Measurements from ENCODE around the gene MADD.

The MADD gene

DNA sequence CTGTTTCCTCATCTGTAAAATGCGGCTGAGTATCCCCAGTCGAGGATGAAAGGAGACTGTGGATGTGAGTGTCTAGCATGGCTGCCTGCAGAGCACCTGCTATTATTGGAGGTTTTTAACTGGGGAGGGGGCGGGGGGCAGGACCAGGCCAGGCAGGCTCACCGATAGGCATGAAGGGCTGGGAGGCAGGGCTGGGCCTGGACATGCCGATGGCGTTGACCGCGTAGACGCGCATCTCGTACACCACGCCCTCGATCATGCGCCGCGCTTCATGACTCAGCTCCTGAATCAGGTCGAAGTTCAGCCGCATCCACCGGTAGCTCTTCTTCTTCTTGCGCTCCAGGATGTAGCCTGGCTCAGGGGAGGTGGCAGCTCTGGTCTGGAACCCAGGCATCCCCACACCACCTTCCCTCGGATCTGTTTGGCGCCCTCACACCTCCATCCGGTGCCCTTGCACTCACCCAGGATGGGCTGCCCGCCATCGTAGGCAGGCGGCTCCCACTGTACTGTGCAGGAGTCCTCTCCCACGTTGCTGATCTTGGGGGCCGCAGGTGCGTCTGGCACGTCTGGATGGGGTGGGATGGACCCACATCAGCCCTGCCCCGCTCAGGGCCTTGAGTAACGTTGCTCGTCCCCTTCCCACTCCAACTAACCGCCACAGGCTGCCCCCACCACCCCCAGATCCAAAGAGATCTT, 67.4 kb downstream of the MADD start:
- Histone ChIP-seq H3K4me2 (no peak overlapping the region; the same call in 1 of the 2 replicates), H3K27me3 (no peaks in the 10 kb centered on the region), H3K9me3 (no peaks in the 10 kb centered on the region), H3K9ac (no peak overlapping the region), H3K27ac (no peak overlapping the region), H3K36me3 (no peaks in the 10 kb centered on the region), H3K4me1 (peaks cover 7% of the 10 kb centered on the region), H4K20me1 (no peaks in the 10 kb centered on the region), H3K4me3 (no peak overlapping the region)
- no peak for TF ChIP-seq Cebpa-rat (IDR thresholded peaks at IDR 0.05)

DNA sequence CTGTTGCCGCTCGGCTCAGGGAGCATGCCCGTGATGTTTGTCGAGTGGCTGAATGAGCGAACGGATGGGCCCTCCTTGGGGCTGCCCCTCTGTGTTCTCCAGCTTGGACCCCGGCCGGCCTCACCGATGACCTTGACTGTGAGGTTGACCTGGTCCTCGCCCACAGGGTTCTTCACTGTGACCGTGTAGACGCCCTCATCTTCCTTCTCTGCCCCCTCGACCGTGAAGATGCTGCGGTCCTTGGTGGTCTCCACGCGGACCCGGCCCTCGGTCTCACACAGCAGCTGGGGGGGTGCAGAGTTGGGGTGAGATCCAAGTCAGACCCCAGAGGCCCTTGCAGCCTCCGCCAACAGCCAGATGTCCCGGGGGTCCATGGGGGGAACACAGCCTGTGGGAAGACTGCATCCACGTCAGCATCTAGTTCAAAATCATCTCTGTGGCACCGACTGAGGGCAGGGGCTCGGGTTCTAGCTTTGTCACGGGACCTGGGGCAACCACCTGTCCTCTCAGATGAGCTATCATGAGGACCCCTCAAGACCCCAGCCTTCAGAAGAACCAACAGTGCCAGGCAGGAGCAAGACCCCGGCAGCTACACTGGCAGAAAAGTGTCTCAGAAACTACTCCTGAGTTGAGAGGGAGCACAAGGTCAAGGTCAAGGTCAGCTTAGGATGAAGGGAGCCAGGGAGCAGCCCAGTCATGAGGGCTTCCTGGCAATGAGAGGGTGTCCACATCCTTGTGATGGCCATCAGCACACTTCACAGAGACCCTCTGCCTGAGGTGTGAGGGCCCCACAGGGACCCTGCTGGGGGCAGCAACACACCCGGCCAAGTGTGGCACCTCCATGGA, 68.7 kb downstream of the MADD start:
- Histone ChIP-seq H3K9me3 (no peaks in the 10 kb centered on the region), H3K27me3 (no peaks in the 10 kb centered on the region), H4K20me1 (no peaks in the 10 kb centered on the region), H3K4me1 (peaks cover 7% of the 10 kb centered on the region), H3K36me3 (no peaks in the 10 kb centered on the region), H3K4me3 (no peak overlapping the region), H3K9ac (no peak overlapping the region), H3K4me2 (no peak overlapping the region), H3K27ac (no peak overlapping the region)
- no peak for TF ChIP-seq Cebpa-rat (IDR thresholded peaks at IDR 0.05)

DNA sequence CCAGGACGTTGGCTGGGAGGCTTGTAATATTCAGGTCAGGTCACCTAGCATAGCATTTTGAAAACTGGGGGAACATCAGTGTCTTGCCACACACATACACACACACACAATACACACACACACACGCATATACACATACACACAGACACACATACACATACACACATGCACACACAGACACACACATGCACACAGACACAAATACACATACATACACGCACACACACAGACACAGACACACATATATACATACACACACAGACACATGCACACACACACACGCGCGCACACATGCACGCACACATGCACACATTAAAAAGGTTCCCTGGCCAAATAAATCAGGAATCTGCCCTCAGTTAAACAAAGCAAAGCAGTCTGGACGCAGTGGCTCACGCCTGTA, 70.1 kb downstream of the MADD start:
- no peaks in the 10 kb centered on the region for H3K9me3 ChIP-seq
- H3K4me1 ChIP-seq: peaks cover 7% of the 10 kb centered on the region
- no peak overlapping the region for H3K27ac ChIP-seq
- H3K36me3 ChIP-seq: no peaks in the 10 kb centered on the region
- H3K9ac ChIP-seq: no peak overlapping the region
- H3K4me3 ChIP-seq: no peak overlapping the region
- no peaks in the 10 kb centered on the region for H3K27me3 ChIP-seq
- H3K4me2 ChIP-seq: no peak overlapping the region
- TF ChIP-seq Cebpa-rat (IDR thresholded peaks at IDR 0.05): no peak
- no peaks in the 10 kb centered on the region for H4K20me1 ChIP-seq

GRCh38 chr11:47340980-47341775, 71.2 kb downstream of the MADD start:
- TF ChIP-seq Cebpa-rat (IDR thresholded peaks at IDR 0.05): no peak
- Histone ChIP-seq H3K9ac (no peak overlapping the region), H3K27me3 (no peaks in the 10 kb centered on the region), H3K4me3 (no peak overlapping the region), H4K20me1 (no peaks in the 10 kb centered on the region), H3K4me2 (no peak overlapping the region), H3K9me3 (no peaks in the 10 kb centered on the region), H3K36me3 (no peaks in the 10 kb centered on the region), H3K27ac (no peak overlapping the region), H3K4me1 (peaks cover 7% of the 10 kb centered on the region)

GRCh38 chr11:47342036-47342803, 72.3 kb downstream of the MADD start:
- Histone ChIP-seq H3K36me3 (no peaks in the 10 kb centered on the region), H3K9me3 (no peaks in the 10 kb centered on the region), H4K20me1 (no peaks in the 10 kb centered on the region), H3K4me3 (no peak overlapping the region), H3K27me3 (no peaks in the 10 kb centered on the region), H3K27ac (no peak overlapping the region), H3K4me2 (no peak overlapping the region), H3K4me1 (peaks cover 7% of the 10 kb centered on the region), H3K9ac (no peak overlapping the region)
- no peak for TF ChIP-seq Cebpa-rat (IDR thresholded peaks at IDR 0.05)

DNA sequence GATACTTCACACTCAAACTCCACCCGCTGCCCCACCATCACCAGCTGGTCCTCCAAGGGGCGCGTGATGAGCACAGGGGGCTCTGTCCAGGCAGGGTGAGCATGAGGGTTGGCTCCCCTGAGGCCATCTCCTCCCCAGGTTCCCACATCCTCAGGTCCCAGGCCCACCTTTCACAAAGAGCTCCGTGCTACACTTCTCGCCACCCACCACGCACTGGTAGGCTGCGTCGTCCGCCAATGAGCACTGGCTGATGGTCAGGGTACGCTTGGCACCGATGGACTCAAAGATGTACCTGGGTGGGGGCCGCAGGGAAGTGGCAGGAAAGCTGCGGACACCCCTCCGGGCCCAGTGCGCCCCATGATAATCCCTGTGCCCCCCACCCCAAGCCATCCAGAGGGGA, 72.9 kb downstream of the MADD start:
- Histone ChIP-seq H3K9ac (no peak overlapping the region), H3K4me3 (no peak overlapping the region), H3K4me2 (no peak overlapping the region), H3K27ac (no peak overlapping the region), H3K36me3 (no peaks in the 10 kb centered on the region), H4K20me1 (no peaks in the 10 kb centered on the region), H3K9me3 (no peaks in the 10 kb centered on the region), H3K4me1 (peaks cover 7% of the 10 kb centered on the region), H3K27me3 (no peaks in the 10 kb centered on the region)
- TF ChIP-seq Cebpa-rat (IDR thresholded peaks at IDR 0.05): no peak

DNA sequence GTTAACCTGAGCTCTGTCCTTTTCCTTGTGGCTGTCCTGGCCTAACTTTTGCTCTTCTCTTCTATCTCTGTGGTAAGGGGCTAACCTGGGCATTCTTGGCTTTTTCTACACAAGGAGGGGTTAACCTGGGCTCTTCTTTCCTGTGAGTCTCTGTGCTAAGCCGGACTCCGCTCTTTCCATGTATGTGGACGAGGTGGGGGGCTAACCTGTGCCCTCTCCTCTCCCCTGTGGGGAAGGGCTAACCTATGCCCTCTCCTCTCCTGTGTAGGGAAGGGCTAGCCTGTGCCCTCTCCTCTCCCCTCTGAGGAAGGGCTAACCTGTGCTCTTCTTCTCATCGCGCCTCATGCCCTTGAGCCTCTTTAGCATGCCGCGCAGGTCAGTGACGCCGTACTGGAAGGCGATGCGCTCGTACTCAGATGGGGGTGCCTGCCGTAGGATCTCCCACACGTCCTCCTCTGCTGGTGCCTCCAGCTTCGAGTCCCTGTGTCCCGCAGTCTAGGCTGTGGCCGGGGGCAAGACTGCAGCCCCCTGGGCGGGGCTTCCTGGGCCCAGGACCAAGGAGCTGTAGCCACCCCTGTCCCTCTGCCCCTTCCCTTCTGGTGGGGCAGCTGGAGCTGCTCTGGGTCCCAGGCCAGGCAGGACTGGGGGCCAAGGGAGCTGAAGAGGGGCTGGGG, 76.1 kb downstream of the MADD start:
- no peaks in the 10 kb centered on the region for H3K36me3 ChIP-seq
- no peak for TF ChIP-seq Cebpa-rat (IDR thresholded peaks at IDR 0.05)
- H3K4me1 ChIP-seq: peaks cover 7% of the 10 kb centered on the region
- no peaks in the 10 kb centered on the region for H3K9me3 ChIP-seq
- H3K4me3 ChIP-seq: no peak overlapping the region
- no peak overlapping the region for H3K4me2 ChIP-seq
- H4K20me1 ChIP-seq: no peaks in the 10 kb centered on the region
- H3K27ac ChIP-seq: no peak overlapping the region
- H3K9ac ChIP-seq: no peak overlapping the region
- no peaks in the 10 kb centered on the region for H3K27me3 ChIP-seq

- no peaks in the 10 kb centered on the region for H4K20me1 ChIP-seq
- TF ChIP-seq Cebpa-rat (IDR thresholded peaks at IDR 0.05): no peak
- H3K4me2 ChIP-seq: no peak overlapping the region
- H3K9ac ChIP-seq: no peak overlapping the region
- peaks cover 17% of the 10 kb centered on the region for H3K4me1 ChIP-seq
- H3K27me3 ChIP-seq: no peaks in the 10 kb centered on the region
- H3K4me3 ChIP-seq: no peak overlapping the region
- no peaks in the 10 kb centered on the region for H3K9me3 ChIP-seq
- no peak overlapping the region for H3K27ac ChIP-seq
- no peaks in the 10 kb centered on the region for H3K36me3 ChIP-seq
Observed at GRCh38 chr11:47347137-47347536, 77.2 kb downstream of the MADD start.

Data from BLaER1 (cell line).